ENCODE data around the gene COX8A.

DNA sequence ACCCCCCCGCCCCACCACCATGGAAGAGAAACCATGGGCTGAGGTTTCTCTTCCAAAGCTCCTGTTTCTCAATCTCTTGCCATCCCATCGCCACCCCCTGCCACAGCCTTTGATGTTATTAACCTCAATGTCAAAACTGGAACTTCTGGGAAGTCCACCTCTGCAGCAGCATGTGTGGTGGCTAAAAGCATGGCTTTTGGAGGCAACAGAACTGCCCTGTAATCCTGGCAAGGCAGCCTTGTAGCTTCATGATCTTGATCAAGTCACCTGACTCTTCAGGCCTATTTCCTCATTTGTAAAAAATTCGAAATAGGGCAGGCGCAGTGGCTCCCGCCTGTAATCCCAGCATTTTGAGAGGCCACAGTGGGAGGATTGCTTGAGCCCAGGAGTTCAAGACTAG lies 3.5 kb upstream of the COX8A start:
- TF ChIP-seq, protein P1, sequence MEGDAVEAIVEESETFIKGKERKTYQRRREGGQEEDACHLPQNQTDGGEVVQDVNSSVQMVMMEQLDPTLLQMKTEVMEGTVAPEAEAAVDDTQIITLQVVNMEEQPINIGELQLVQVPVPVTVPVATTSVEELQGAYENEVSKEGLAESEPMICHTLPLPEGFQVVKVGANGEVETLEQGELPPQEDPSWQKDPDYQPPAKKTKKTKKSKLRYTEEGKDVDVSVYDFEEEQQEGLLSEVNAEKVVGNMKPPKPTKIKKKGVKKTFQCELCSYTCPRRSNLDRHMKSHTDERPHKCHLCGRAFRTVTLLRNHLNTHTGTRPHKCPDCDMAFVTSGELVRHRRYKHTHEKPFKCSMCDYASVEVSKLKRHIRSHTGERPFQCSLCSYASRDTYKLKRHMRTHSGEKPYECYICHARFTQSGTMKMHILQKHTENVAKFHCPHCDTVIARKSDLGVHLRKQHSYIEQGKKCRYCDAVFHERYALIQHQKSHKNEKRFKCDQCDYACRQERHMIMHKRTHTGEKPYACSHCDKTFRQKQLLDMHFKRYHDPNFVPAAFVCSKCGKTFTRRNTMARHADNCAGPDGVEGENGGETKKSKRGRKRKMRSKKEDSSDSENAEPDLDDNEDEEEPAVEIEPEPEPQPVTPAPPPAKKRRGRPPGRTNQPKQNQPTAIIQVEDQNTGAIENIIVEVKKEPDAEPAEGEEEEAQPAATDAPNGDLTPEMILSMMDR (IDR thresholded peaks at IDR 0.05), result no peak
- TF ChIP-seq POLR2A (IDR thresholded peaks at IDR 0.05), result no peak

Data from uterus (tissue), 2 donors.